MCF 10A (cell line): ENCODE measurements around the gene TMEM143. TPM values are rescaled to one million over a fixed set of nuclear protein-coding genes. Genes with fewer than 3 reads are reported as not detected.

Experiments
- Bru-seq: library from RNA; stranded (reverse); fragments of 400-500 nt; gene quantifications from one replicate; lab custom pipeline; 2021; lab: Mats Ljungman, UMichigan
- BruChase-seq, 2 experiments: library from RNA; stranded (reverse); fragments of 400-500 nt; gene quantifications; one replicate each; lab custom pipeline; 2021; lab: Mats Ljungman, UMichigan
- BruUV-seq: library from RNA; stranded (reverse); fragments of 400-500 nt; replicated peaks from 2 replicates; lab custom pipeline; 2021; lab: Mats Ljungman, UMichigan
- CTCF ChIA-PET: fragments of 300-600 bp; sonication (Branson Sonifier 250); formaldehyde crosslinking; extraction: SDS; loops from one replicate; lab custom pipeline; 2021; ENCODE audit warnings: antibody characterized with exemption, inconsistent platforms; lab: Yijun Ruan, JAX
- POLR2A ChIA-PET: fragments of 300-600, 350-650 bp; sonication (Branson Sonifier 250); formaldehyde crosslinking; extraction: SDS; loops from one replicate; lab custom pipeline; 2020; ENCODE audit warnings: antibody characterized with exemption, inconsistent platforms; lab: Yijun Ruan, JAX
- DNase-seq: peaks from one replicate; pipeline ENCODE4 v3.0.0-alpha.2; 2018; ENCODE audit not compliant: unreplicated experiment
- H3K27ac Mint-ChIP-seq: one replicate; pipeline ENCODE4 v1.8.0; 2022; ENCODE audit warnings: mild to moderate bottlenecking, low read depth, mixed read lengths; ENCODE audit not compliant: unreplicated experiment
- H3K27me3 Mint-ChIP-seq: one replicate; pipeline ENCODE4 v1.8.0; 2022; ENCODE audit warnings: mixed read lengths; ENCODE audit not compliant: insufficient read depth, unreplicated experiment
- H3K36me3 Mint-ChIP-seq: one replicate; pipeline ENCODE4 v1.8.0; 2022; ENCODE audit warnings: mild to moderate bottlenecking, moderate library complexity, mixed read lengths; ENCODE audit not compliant: insufficient read depth, unreplicated experiment
- H3K4me1 Mint-ChIP-seq: one replicate; pipeline ENCODE4 v1.8.0; 2022; ENCODE audit warnings: mixed read lengths; ENCODE audit not compliant: insufficient read depth, unreplicated experiment
- H3K4me3 Mint-ChIP-seq: one replicate; pipeline ENCODE4 v1.8.0; 2022; ENCODE audit warnings: mild to moderate bottlenecking, moderate library complexity, mixed read lengths; ENCODE audit not compliant: unreplicated experiment
- H3K9me3 Mint-ChIP-seq: one replicate; pipeline ENCODE4 v1.8.0; 2022; ENCODE audit warnings: mixed read lengths; ENCODE audit not compliant: unreplicated experiment
- CTCF ChIP-seq: fragments of 200-600 bp; IDR thresholded peaks from one replicate; pipeline ENCODE4 v1.8.0; 2022; ENCODE audit warnings: antibody characterized with exemption, mild to moderate bottlenecking; ENCODE audit not compliant: unreplicated experiment
- intact Hi-C: fragments of 100-400 bp; cut with micrococcal nuclease; formaldehyde crosslinking; loops from 2 replicates; pipeline ENCODE4 v1.14.1; 2022
- long read RNA-seq: library from polyadenylated mRNA; stranded (forward); transcript quantifications from one replicate; pipeline ENCODE4 v2.0.0, GENCODE V29; 2022
- total RNA-seq: library from RNA; stranded (reverse); gene quantifications from 2 replicates; pipeline ENCODE4 v1.2.3, GENCODE V29; 2022

The TMEM143 gene
- 6.0 and 7.6 TPM in 2 replicates for total RNA-seq
- percentile 38 among the genes with signal in this experiment for Bru-seq, nascent RNA
- BruChase-seq, experiment 1, labeled RNA remaining after a 6-hour chase = percentile 44 among the genes with signal in this experiment
- BruChase-seq, experiment 2, labeled RNA remaining after a 2-hour chase = percentile 43 among the genes with signal in this experiment
- long read RNA-seq, transcript TMEM143-201 (8 exons, 2,560 nt) = major isoform, 8 of 15 reads
- long read RNA-seq, partial matches to known transcripts = 0 of 15 reads
- long read RNA-seq, other reads (novel, unspliced or antisense) = 6 of 15 reads

- H3K4me1 Mint-ChIP-seq = no peaks in the 10 kb centered on the region
- no peak for TF ChIP-seq CTCF
- H3K27ac Mint-ChIP-seq = peak within 1 kb of the TSS; percentile 88
- DNase-seq = peak; percentile 100
- no peaks in the 10 kb centered on the region for H3K9me3 Mint-ChIP-seq
- BruUV-seq = no TSS peak
- H3K4me3 Mint-ChIP-seq = peak within 1 kb of the TSS; percentile 79
- intact Hi-C loops = no loop called here
- H3K27me3 Mint-ChIP-seq = no peaks in the 10 kb centered on the region
- ChIA-PET POLR2A (interaction anchor here (0.6 to 2.9 kb wide), 18 partner anchors 9 to 253 kb away, joined by 3 to 43 read pairs (median 4); partner anchors contain the start of genes GRWD1 and KDELR1), CTCF (interaction anchor here (0.5 to 1.1 kb wide), 7 partner anchors 24 to 1750 kb away, joined by 3 to 4 read pairs (median 3); a partner anchor contains a TSS)
- peaks cover 6% of the 10 kb centered on the region for H3K36me3 Mint-ChIP-seq
These were observed at the start of gene TMEM143, which contains the start of gene SYNGR4 for GRCh38 chr19:48363810-48364597. TSS of gene TMEM143 (minus strand) at chr19:48363940. CDS start at chr19:48363920, 20 bp downstream. TSS of gene SYNGR4 (plus strand) at chr19:48364367. CDS start at chr19:48365843, 1,476 bp downstream.

- no peaks in the 10 kb centered on the region for H3K9me3 Mint-ChIP-seq
- TF ChIP-seq CTCF = no peak
These were observed 42.1 kb upstream of the TMEM143 start for GRCh38 chr19:48405850-48406249.

GRCh38 chr19:48405010-48405659 lies 41.4 kb upstream of the TMEM143 start:
- Mint-ChIP-seq H3K27me3 (no peaks in the 10 kb centered on the region), H3K4me3 (no peak overlapping the region), H3K9me3 (no peaks in the 10 kb centered on the region), H3K36me3 (no peaks in the 10 kb centered on the region), H3K4me1 (peaks cover 5% of the 10 kb centered on the region), H3K27ac (no peak overlapping the region)
- no TSS peak for BruUV-seq
- ChIA-PET POLR2A (no interaction called here), CTCF (interaction anchor here (0.7 kb wide), 1 partner anchor 12 kb away, joined by 3 read pairs; the partner anchor contains the start of gene GRIN2D)
- DNase-seq = no peak
- TF ChIP-seq CTCF = no peak
- intact Hi-C loops = no loop called here

More at GRCh38 chr19:48405850-48406249, 42.1 kb upstream of the TMEM143 start:
- ChIA-PET POLR2A (no interaction called here), CTCF (interaction anchor here (1.8 kb wide), 1 partner anchor 15 kb away, joined by 6 read pairs; the partner anchor contains the start of gene KDELR1)
- intact Hi-C loops = no loop called here
- no peak for DNase-seq
- Mint-ChIP-seq H3K27ac (no peak overlapping the region), H3K36me3 (peaks cover 7% of the 10 kb centered on the region), H3K4me1 (peaks cover 5% of the 10 kb centered on the region), H3K4me3 (no peak overlapping the region), H3K27me3 (no peaks in the 10 kb centered on the region)
- no TSS peak for BruUV-seq
